ELR (cell line): ENCODE results near the gene CHMP3.
A peak's percentile ranks its signal among the peaks of the same experiment; 100 is the strongest.
"Not testable (repeated sequence)": the region's sequence is repeated elsewhere in the genome, so short reads cannot be mapped to it uniquely, and the experiment has no call there.

Experiments used
- DNase-seq: peaks from one replicate; pipeline ENCODE4 v3.0.0-alpha.2; 2015; ENCODE audit warnings: low read depth

The CHMP3 gene

DNA sequence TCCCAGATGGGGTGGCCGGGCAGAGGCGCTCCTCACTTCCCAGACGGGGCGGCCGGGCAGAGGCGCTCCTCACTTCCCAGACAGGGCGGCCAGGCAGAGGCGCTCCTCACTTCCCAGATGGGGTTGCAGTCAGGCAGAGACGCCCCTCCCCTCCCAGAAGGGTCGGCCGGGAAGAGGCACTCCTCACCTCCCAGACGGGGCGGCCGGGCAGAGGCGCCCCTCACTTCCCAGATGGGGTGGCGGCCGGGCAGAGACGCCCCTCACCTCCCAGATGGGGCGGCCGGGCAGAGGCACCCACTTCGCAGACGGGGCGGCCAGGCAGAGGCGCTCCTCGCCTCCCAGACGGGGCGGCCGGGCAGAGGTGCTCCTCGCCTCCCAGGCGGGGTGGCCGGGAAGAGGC lies 13.8 kb downstream of the CHMP3 start:
- not testable (repeated sequence) for DNase-seq

- DNase-seq = not testable (repeated sequence)
Measured at GRCh38 chr2:86548913-86549396, 14.3 kb downstream of the CHMP3 start.

DNA sequence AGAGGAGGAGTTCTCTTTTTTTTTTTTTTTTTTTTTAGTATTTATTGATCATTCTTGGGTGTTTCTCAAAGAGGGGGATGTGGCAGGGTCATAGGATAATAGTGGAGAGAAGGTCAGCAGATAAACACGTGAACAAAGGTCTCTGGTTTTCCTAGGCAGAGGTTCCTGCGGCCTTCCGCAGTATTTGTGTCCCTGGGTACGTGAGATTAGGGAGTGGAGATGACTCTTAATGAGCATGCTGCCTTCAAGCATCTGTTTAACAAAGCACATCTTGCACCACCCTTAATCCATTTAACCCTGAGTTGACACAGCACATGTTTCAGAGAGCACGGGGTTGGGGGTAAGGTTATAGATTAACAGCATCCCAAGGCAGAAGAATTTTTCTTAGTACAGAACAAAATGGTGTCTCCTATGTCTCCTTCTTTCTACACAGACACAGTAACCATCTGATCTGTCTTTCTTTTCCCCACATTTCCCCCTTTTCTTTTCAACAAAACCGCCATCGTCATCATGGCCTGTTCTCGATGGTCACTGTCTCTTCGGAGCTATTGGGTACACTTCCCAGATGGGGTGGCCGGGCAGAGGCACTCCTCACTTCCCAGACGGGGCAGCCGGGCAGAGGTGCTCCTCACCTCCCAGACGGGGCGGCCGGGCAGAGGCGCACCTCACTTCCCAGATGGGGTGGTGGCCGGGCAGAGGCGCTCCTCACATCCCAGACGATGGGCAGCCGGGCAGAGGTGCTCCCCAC lies 14.9 kb downstream of the CHMP3 start:
- DNase-seq = not testable (repeated sequence)

GRCh38 chr2:86545296-86545924 lies 17.8 kb downstream of the CHMP3 start:
- DNase-seq = not testable (repeated sequence)

- not testable (repeated sequence) for DNase-seq
Measured at GRCh38 chr2:86544278-86545099, 18.8 kb downstream of the CHMP3 start.

DNA sequence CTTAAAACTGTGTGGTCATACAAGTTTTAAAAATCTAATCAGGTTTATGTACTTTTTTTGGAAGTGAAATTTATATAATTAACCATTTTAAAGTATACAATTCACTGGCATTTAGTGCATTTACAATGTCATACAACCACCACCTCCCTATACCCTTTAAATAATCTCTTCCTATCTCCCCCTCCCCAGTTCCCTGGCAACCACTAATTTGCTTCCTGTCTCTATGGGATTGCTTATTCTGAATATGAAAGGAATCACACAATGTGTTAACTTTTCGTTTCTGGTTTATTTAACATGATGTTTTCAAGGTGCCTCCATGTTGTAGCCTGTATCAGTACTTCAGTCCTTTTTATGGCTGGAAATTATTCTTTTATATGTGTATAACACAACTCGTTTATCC lies 19.4 kb downstream of the CHMP3 start:
- no peak for DNase-seq

GRCh38 chr2:86543335-86543734 lies 19.9 kb downstream of the CHMP3 start:
- no peak for DNase-seq

- no peak for DNase-seq
Measured at GRCh38 chr2:86542814-86543213, 20.4 kb downstream of the CHMP3 start.

GRCh38 chr2:86541334-86541733 lies 21.9 kb downstream of the CHMP3 start:
- DNase-seq = no peak

DNA sequence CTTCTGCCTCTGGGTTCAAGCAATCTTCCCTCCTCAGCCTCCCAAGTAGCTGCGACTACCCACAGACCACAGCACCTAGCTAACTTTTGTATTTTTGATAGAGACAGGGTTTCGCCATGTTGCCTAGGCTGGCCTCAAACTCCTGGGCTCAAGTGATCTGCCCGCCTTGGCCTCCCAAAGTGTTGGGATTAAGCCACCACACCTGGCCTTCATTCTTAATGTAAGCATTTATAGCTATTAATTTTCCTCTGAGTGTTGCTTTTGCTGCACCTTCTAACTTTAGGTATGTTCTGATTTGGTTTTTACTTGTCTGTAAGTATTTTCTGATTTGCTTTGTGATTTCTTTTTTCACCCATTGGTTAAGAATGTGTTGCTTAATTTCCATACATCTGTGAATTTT lies 29.7 kb downstream of the CHMP3 start:
- DNase-seq = no peak

DNA sequence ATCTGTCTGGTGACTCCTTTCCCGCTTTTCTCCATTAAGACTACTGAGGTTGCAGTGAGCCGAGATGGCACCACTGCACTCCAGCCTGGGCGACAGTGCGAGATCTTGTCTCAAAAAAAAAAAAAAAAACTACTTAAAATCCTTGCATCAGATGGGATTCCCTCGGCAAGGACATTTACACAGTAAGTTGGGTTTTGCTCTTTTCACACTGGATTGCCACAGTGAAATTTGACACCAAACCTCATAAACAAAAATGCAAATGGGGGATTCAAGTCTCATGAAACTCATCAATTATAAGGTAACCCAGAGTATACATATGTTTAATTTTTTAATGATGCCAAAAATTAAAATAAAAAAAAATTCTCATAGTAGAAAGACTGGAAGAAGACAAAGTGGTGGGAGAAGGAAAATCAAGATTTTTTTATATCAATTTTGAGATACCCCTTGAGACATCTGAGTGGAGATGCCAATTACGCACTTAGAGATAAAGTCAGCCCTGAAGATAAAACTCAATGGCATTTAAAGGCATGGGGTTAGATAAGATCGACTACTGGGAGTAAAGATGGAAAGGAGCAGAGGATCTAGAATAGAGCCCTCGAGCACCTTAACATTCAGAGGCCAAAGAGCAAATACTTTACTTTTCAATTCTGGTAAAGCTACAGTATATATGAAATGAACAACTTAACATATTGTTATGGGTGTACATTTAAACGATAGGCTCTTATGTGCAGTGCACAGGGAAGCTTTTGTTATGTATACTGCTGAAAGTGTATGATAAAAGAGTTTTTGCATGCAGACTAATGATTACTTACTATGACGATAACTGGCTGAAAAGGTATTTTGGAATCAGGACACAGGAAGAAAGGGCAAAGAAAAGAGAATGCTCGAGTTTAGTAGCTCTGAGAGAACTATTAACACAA lies 37.6 kb downstream of the CHMP3 start:
- no peak for DNase-seq

DNA sequence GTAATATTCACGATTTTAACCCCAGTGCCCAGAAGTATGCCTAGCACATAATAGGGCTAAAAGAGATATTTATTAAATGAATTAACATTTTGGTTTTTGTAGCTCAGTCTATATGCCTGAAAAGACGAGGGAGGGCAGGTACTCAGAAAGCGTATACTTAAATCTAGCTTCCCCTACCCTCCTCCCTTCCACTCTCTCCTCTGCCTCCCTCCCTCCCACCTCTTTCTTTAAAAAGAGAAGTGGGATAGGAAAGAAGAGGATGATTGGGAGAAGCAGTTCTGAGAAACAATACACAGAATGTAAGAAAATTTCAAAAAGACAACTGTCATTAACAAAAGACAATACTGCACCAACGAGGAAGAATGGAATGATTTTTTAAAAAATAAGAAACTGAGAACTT lies 39.8 kb downstream of the CHMP3 start:
- DNase-seq = no peak

- no peak for DNase-seq
Measured at GRCh38 chr2:86522711-86523110, 40.5 kb downstream of the CHMP3 start.

GRCh38 chr2:86521922-86522321 lies 41.3 kb downstream of the CHMP3 start:
- no peak for DNase-seq

DNA sequence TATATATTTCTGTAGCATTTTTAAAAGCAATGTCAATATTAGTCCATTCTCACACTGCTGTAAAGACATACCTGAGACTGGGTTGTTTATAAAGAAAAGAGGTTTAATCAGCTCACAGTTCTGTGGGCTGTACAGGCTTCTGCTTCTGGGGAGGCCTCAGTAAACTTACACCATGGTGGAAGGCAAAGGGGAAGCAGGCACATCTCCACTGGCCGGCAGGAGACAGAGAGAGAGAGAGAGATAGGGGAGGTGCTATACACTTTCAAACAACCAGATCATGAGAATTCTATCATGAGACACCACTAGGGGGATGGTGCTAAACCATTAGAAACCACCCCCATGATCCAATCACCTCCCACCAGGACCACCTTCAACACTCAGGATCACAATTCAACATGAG lies 43.1 kb downstream of the CHMP3 start:
- peak; percentile 14 for DNase-seq

- DNase-seq = no peak
Measured at GRCh38 chr2:86519349-86519748, 43.9 kb downstream of the CHMP3 start.

GRCh38 chr2:86518481-86518880 lies 44.8 kb downstream of the CHMP3 start:
- DNase-seq = peak; percentile 31

DNA sequence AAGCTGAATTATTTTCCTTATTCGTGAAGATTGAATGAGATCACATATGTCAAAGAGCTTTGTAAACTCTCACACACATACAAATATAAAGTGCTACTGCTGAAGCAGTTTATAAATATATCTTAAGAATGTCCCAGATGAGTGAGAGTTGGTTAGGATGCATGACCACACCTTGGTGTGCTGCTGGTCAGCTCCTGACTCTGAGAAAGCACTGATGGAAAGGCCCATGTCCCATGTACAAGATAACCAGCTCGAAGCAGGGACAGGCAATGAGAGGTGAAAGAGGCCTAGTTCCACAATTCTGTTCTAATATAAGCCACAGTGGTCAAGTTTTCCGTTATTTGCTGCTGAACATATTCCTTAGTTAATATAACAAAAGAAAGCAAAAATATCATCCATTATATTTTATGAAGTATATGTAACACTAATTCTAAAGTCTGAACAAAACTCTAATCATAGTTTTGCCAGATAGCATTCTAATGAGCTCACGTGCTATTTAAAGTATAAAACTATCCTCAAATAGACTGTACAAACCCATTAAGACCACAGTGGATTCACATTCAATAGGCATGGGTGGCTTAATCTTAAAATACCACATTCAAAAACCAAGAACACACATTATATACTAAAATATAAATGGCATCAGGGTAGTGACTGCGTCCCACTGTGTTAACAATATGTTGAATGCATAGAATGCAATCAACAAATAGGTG lies 49.1 kb downstream of the CHMP3 start:
- DNase-seq = no peak

- no peak for DNase-seq
Measured at GRCh38 chr2:86512892-86513291, 50.4 kb downstream of the CHMP3 start.

DNA sequence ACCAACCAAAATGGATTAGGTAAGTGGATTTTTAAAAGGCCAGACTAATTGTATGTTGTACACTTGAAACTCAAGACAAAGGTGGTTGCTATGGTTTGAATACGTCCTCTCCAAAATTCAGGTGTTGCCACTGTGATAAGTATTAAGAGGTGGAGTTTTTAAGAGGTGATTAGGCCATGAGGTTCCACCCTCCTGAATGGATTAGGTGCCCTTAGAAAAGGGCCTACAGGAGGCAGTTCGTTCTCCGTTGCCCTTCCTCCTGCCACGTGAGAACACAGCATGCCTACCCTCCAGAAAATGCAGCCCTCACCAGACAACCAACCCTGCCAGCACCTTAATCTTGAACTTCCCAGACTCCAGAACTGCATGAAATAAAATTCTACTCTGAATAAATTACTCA lies 51.2 kb downstream of the CHMP3 start:
- no peak for DNase-seq

DNA sequence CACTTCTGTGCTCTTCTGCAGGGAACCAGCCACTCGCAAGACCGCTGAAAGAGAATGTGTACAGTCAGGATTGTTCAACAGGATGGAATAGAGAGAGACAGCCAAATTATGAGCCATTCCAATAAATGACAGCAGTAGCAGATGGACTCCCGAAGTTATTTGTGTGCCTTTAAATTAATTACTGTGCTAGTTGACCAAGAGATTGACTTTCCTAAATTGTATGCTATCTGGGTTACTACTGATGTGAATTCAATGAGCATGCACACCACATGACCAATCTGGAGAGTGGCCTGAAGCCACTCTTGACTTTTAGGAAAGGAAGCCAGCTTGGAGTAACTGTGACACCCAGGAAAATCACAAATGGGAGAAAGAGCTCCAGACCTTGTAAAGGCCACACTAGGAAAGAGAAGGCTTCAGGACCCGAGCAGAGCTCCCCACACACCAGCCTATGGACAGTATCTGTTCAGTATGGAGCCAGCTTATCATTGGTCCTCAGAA lies 52.8 kb downstream of the CHMP3 start:
- no peak for DNase-seq
